Measurements from ENCODE around the gene LRRC47. TPM values are rescaled to one million over a fixed set of nuclear protein-coding genes. Genes with fewer than 3 reads are reported as not detected.

The LRRC47 gene
- total RNA-seq, 1 donor from 2014 or later = 55.4 TPM

DNA sequence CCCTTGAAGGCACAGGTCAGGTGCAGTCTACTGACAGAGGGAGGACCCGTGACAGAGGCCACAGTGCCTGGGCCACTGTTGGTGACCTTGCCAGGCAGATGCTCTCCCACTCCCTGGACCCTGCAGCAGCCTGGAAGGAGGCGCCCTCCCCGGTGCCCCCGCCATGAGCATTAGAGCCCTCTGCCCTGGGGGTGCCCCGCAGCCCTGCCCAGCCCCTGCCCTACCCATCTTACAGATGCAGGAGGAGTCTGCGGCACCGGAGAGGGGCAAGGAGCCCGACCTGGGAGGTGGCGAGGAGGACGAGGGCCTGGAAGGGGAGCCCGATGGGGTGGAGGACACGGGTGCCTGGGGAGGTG is 33.4 kb downstream of the LRRC47 start:
- no peaks in the 10 kb centered on the region for H3K4me1 Mint-ChIP-seq
- no peaks in the 10 kb centered on the region for H3K36me3 Mint-ChIP-seq
- no peak overlapping the region for H3K27ac Mint-ChIP-seq
- H3K27me3 Mint-ChIP-seq (ENCODE audit: low read depth) = peaks cover 52% of the 10 kb centered on the region
- no peak for DNase-seq (ENCODE audit: low spot score in 2 of 2, unreplicated experiment in 2 of 2)
- TF ChIP-seq CTCF (IDR thresholded peaks at IDR 0.05; ENCODE audit: unreplicated experiment) = no peak
- no peak overlapping the region for H3K4me3 Mint-ChIP-seq
- H3K9me3 Mint-ChIP-seq = peaks cover 24% of the 10 kb centered on the region

DNA sequence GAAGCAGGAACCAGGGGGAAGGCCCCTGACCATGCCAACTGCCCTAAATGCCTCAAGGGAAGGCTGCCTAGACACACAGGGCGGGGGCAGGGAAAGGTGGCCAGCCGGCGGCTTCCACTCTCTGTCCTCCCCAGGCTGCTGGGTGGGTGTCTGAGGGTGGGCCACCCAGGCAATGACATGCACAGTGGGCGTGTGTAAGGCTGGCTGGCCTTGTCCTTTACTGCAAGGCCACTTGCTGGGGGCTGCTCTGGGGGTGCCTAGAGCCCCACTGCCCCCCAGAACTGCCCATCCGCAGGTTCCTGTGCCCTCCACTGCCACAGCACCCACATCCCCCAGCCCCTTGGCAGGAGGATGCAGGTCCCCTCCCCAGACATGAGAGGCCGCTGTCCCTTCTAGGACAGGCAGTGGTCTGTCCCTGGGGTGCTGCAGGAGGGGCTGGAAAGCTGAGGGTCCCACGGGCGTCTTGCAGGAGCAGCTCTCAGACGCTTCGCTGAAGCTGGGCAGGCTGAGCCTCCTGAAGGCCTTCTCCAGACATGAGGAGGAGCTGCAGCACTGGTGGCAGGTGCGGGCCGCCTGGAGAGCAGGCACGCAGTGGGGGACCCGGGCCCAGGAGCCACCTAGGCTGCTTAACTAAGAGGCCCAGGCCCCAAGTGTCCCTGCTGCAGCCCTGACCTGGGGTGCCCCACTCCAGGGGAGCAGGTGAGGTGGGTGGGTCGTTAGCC is 34.0 kb downstream of the LRRC47 start:
- no peak for TF ChIP-seq CTCF (IDR thresholded peaks at IDR 0.05; ENCODE audit: unreplicated experiment)
- peaks cover 50% of the 10 kb centered on the region for H3K27me3 Mint-ChIP-seq (ENCODE audit: low read depth)
- no peak overlapping the region for H3K27ac Mint-ChIP-seq
- DNase-seq (ENCODE audit: low spot score in 2 of 2, unreplicated experiment in 2 of 2) = no peak
- H3K4me3 Mint-ChIP-seq = no peak overlapping the region
- H3K4me1 Mint-ChIP-seq = no peaks in the 10 kb centered on the region
- no peaks in the 10 kb centered on the region for H3K36me3 Mint-ChIP-seq
- H3K9me3 Mint-ChIP-seq = peaks cover 24% of the 10 kb centered on the region

DNA sequence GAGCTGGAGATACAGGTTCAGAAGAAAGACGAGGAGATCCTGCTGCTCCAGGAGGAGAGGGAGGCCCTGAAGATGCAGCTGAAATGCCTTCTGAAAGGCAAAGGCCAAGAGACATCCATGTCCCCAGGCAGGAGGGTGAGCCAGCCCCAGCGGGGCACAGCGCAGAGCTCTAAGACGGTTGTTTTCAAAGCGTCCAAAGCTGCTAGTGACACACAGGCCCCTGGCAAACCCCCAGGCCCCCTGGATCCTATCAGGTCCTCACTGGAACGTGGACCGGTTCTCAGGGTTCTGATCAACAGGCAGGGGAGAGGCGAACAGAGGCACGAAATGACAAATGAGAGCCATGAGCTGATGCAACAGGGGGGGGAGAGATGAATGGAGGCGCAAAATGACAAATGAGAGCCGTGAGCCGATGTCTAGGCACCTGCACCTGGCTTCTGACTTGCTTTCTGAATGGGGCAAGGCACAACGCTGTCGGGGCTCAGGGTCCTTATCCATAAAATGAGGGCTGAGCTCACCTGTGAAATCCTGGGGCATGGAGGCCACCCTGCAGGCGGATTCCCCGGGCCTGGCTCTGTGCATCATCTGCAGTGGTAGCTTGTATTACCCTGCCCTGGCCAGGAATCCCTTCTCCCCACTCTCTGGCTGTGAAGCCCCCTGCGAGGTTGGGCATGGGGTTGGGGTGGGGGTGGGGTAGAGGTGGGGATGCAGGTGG is 34.8 kb downstream of the LRRC47 start:
- Mint-ChIP-seq H3K4me3 (no peak overlapping the region), H3K27ac (no peak overlapping the region), H3K4me1 (no peaks in the 10 kb centered on the region), H3K9me3 (peaks cover 24% of the 10 kb centered on the region), H3K36me3 (no peaks in the 10 kb centered on the region), H3K27me3 (ENCODE audit: low read depth) (peaks cover 54% of the 10 kb centered on the region)
- no peak for TF ChIP-seq CTCF (IDR thresholded peaks at IDR 0.05; ENCODE audit: unreplicated experiment)
- no peak for DNase-seq (ENCODE audit: low spot score in 2 of 2, unreplicated experiment in 2 of 2)

DNA sequence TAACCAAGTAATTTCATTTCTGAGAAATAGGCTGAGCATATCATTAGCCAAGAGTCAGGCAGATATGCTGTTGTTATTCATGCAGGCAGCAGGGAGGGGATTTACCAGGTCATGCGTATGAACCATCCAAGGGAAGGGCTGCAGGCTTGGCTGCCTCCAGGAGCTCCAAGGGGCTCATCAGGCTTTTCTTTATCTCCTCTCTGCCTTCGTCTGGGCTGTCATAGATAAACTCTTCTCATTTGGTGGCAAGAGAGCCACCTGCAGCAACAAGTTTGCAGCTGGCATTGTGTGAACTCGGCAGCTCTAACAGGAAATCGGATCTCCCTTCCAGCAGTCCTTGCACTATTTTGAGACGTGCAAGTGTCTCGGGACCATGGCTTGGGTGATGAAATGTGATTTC is 36.5 kb downstream of the LRRC47 start:
- peaks cover 14% of the 10 kb centered on the region for H3K9me3 Mint-ChIP-seq
- DNase-seq (ENCODE audit: low spot score in 2 of 2, unreplicated experiment in 2 of 2) = no peak
- H3K4me3 Mint-ChIP-seq = no peak overlapping the region
- H3K4me1 Mint-ChIP-seq = no peaks in the 10 kb centered on the region
- H3K27me3 Mint-ChIP-seq (ENCODE audit: low read depth) = peaks cover 55% of the 10 kb centered on the region
- no peaks in the 10 kb centered on the region for H3K36me3 Mint-ChIP-seq
- no peak for TF ChIP-seq CTCF (IDR thresholded peaks at IDR 0.05; ENCODE audit: unreplicated experiment)
- H3K27ac Mint-ChIP-seq = no peak overlapping the region

DNA sequence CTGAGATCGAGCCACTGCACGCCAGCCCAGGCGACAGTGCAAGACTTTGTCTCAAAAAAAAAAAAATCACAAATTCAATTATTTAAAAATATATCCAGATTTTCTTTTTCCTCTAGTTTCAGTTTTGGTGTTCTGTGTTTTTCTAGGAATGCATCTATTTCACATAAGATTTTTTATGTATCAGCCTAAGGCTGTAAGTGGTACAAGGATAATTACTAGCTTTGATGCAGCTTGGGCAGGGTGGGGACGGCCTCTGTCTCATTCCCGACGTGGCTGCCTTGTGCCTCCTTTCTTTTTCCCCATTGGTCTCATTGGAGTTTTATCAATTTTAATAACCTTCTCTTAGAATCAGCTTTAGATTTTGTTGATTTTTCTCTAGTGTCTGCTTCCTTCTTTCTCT is 37.1 kb downstream of the LRRC47 start:
- TF ChIP-seq CTCF (IDR thresholded peaks at IDR 0.05; ENCODE audit: unreplicated experiment) = no peak
- no peak for DNase-seq (ENCODE audit: low spot score in 2 of 2, unreplicated experiment in 2 of 2)
- Mint-ChIP-seq H3K27ac (no peak overlapping the region), H3K27me3 (ENCODE audit: low read depth) (peaks cover 53% of the 10 kb centered on the region), H3K4me3 (no peak overlapping the region), H3K4me1 (no peaks in the 10 kb centered on the region), H3K9me3 (peaks cover 10% of the 10 kb centered on the region), H3K36me3 (no peaks in the 10 kb centered on the region)

All from mesothelial cell of epicardium (in vitro differentiated cells).